Measurements from ENCODE around the gene RAPGEF4.

DNA sequence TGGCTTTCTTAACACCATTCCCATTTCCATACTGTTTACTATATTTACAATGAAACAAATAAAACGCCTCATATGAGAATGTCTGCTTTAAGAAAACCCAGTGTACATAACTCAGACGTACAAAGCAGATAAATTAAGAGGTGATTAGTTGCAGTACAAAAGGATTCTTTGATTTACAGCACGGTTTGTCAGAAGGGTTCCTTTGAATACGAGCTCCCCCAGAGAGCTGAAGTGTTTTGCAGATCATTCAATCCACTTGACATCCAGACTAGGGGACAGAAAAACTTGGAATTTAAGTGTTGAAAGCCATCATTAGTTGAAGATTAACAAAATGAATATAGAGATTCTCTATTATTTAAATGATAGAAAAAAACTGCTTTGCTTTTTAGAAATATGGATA, 72.5 kb downstream of the RAPGEF4 start:
- no peak for TF ChIP-seq EP300 (IDR thresholded peaks at IDR 0.05)
- TF ChIP-seq, protein P1, sequence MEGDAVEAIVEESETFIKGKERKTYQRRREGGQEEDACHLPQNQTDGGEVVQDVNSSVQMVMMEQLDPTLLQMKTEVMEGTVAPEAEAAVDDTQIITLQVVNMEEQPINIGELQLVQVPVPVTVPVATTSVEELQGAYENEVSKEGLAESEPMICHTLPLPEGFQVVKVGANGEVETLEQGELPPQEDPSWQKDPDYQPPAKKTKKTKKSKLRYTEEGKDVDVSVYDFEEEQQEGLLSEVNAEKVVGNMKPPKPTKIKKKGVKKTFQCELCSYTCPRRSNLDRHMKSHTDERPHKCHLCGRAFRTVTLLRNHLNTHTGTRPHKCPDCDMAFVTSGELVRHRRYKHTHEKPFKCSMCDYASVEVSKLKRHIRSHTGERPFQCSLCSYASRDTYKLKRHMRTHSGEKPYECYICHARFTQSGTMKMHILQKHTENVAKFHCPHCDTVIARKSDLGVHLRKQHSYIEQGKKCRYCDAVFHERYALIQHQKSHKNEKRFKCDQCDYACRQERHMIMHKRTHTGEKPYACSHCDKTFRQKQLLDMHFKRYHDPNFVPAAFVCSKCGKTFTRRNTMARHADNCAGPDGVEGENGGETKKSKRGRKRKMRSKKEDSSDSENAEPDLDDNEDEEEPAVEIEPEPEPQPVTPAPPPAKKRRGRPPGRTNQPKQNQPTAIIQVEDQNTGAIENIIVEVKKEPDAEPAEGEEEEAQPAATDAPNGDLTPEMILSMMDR (IDR thresholded peaks at IDR 0.05), result no peak
- TF ChIP-seq POLR2AphosphoS5 (IDR thresholded peaks at IDR 0.05), result no peak
- no peak for TF ChIP-seq POLR2A (IDR thresholded peaks at IDR 0.05)
